HG02885 (cell line): ENCODE results near the gene FASTKD2.

Experiments used
- ATAC-seq: cut with Tn5 transposase; IDR thresholded peaks from one replicate; pipeline ENCODE4 v1.9.1; 2021; ENCODE audit warnings: mild to moderate bottlenecking; ENCODE audit not compliant: unreplicated experiment, poor library complexity

FASTKD2 gene

DNA sequence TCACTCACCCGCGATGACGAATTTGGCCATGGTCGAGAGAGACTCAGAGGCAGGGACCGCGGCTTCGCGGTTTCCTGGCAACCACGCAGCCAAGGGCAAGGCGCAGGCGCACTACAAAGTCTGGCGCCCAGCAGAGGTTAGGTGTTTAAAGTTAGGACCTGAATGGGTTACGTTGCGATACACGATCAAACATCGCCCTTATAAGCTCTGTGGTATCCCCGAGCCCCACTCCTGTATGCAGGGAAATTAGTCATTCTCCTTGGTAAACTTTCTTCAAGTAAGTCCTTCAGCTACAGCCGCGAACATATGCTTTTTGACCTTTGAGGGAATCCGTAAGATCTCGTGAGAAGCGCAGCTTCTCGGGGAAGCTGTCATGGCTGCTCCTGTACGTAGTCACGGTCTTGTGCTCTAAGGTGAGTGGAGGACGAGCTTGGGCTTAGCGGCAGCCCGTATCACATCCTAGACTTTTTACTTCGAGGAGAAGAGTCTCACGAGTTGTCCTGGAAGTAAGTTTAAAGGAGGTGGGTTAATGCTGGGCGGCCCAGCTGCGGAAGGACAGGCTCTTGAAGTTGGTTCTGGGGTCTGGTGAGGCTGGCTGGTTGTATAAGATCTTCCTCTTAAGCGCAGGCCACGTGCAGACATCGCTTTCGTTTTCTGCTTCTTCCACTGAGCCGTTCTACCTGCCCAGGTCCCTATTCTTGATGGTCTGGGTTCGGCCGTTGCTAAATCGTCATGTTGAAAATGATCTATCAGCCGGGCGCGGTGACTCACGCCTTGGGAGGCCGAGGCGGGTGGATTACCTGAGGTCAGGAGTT, at the start of gene FASTKD2, which contains the start of gene MDH1B:
FASTKD2 (plus strand) TSS at position 365 of the 815 bp plus-strand sequence. CDS start 1,088 bp downstream, outside the sequence.
MDH1B (minus strand) TSS at position 87 of the 815 bp plus-strand sequence; CDS start at position 30, 57 bp downstream.
- ATAC-seq, result peak; percentile 93

DNA sequence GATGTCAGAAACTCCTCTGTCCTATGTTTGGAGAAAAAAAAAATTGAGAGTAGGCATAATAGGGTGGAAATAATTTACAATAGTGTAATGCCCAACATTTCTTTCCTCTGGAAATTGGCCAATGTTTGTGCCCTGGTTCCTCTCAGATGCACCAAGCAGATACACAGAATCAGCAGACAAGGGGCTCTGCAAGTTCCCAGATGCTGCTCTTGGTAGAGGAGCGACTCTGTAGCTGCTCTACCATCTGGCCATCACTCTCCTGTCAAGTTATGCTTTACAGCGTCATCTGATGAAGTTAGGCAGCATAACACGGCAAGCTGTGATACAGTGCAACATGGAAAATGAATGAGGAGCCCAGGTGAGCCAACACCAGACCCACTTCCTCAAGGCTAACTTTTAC, 48.8 kb upstream of the FASTKD2 start:
- no peak for ATAC-seq

DNA sequence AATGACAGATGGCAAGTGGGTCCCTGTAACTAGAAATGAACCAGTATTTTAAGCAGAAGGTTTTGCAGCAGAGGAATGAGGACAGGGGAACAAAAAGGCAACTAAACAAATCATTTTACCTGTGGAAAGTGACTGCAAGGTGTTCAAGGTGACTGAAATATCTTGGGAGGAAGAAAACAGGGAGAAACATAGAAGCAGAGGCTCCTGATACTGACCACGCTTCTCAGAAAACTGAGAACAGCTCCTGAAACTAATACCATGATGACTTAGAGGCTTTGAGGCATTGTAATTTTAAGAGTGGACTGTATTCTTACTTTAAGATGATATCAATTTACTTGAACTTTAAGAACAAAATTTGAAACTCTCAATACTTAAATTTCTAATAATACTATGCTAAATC, 47.1 kb upstream of the FASTKD2 start, which contains the start of gene DYTN:
DYTN (minus strand) TSS at position 101 of the 400 bp plus-strand sequence. CDS start 117 bp downstream, outside the sequence.
- no peak for ATAC-seq

DNA sequence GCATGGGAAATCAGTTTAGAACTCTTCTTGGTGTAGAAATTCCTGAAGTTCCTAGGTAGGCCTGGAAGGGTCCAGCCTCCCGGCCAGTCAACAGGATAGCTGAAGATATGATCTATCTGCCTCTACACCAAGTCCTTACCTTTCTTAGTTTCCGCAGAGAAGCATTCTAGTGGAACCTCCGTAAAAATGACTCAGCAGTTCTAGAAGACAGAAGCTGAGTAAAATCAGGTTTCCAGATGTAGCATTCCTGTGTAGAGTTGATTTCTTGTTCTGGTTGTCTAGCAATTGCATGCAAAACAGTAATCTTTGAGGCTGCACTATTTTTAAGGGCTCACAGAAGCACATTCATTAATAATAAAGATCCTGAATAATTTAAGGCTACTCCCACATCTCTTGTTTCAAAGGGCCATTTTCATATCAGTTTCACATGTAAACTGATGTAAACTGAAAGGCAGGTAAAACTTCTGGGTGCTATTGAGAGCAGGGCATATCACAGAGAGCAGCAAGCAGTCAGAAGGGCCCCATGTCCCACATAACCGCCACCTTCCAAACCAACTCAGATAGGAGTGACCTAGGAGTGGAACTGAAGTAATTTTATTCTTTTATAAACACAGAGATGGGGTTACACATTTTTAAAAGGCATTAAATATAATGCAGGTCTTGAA, 44.0 kb upstream of the FASTKD2 start:
- peak; percentile 82 for ATAC-seq

DNA sequence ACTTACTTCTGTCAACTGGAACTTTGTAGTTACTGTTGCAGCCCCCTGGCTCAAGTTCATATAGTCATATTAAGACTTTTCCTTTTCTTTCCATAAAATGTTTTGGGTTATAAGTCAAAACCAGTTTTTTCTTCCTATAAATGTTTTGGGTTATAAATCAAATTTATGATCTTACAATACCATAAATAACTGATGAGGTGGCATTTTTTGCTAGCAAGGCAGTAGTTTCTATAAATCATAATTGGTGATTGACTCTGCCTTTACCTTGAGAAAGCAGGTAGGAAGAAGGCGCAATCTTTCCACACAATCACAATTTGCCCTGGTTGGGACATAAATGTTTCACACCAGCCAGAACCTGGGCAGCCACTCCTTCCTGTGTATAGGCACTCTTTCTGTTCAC, 42.1 kb upstream of the FASTKD2 start:
- ATAC-seq, result no peak

DNA sequence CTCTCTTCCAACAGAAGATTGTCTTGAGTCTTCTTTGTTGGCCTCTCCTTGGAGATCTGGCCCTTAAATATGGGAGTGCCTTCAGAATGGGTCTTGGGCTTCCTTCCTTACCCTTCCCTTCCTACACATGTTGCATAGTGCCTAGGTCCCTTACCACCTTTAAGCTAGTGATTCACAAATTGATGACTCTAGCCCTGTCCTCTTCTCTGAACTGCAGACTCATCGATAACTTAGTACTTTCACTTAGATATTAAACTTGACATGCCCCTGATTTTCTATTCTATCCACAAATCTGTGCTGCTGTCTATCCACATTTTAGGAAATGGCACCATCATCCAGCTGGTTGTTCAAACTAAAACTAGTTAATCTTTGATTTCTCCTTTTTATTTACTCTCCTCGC, 38.1 kb upstream of the FASTKD2 start:
- no peak for ATAC-seq

DNA sequence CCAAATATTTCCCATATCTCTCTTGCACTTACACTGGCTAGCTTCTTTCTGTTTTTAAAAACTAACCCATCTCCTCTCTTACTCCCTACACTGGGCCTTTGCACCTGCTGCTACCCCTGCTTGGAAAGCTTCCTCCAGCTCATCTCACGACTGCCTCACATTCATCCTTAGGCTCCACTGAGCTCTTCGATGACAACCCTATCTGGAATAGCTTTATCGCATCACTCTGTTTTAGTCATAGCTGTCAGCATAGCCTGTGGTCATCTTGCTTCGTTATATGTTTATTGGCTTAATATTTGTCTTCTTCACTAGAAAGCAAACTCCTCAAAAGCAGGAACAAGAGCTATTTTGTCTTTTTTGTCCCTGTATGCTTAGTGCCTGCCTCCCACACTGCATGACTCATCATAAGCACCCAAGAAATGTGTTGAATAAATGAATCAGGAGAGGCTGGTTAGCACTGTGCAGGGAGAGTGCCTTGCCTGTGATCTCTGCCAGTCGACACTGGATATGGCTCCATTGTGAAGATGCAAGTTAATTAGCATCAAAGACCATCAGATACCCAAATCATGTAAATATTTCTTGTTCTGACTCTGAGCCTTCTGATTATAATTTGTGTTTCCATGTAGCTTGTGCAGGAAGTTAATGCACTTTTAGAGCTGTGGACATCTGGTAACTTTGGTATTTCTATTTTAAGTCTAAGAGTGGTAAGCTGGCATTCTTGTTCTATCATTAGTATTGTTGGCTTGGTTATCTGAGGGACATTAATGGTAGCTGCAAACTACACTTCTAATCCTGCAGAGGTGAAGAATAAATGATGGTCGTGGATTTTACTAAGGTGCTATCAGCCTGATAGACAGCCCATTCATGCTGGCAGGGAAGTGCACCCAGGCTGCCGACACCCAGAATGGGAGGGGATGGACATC, 36.9 kb upstream of the FASTKD2 start:
- ATAC-seq, result no peak

DNA sequence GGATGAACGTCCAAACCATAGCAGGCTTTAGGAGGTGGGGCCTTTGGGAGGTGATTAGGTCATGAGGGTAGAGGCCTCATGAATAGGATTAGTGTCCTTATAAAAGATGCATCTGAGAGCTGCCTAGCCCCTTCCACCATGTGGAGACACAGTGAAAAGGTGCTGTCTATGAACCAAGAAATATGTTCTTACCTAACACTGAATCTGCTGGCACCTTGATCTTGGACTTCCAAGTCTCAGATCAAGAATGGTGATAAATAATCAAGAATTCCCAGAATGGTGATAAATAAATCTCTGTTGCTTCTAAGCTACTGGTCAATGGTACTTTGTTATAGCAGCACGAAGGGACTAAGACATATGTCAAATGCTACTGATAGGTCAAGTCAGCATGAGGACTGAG, 32.1 kb upstream of the FASTKD2 start:
- ATAC-seq, result no peak

DNA sequence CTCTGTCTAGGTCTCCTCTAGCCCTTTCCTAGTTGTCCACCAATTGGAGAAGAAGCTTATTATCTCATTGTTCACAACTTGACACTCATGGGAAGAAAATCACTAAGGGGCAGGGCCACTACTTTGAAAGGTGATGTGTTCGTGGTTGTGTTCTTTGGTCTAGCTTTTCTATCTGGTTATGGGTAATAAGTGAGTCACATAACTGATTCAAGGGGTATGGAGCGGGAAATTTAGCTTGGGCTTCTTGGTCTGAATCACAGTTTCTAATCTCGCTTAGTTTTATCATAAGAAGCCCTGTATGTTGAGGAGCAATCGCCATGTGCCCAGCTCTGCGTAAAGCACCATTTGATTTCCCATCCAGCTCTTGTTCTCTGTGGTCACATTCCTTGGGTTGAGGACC, 28.5 kb upstream of the FASTKD2 start:
- ATAC-seq, result no peak

DNA sequence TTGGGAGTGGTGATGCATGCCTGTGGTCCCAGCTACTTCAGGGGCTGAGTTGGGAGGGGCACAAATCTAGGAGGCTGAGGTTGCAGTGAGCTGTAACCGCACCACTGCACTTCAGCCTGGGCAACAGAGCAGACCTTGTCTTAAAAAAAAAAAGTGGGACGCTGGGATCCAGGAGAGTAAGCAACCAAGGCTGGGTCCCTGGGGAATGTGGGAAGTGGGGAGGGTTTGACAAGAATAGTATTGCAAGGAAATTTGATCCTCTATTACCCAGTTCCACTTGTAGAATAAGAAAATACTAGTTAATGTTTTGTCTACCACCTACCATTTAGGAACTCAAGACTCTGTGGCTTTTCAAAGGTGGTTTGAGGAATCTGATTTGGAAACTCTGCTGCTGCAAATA, 26.1 kb upstream of the FASTKD2 start:
- no peak for ATAC-seq

DNA sequence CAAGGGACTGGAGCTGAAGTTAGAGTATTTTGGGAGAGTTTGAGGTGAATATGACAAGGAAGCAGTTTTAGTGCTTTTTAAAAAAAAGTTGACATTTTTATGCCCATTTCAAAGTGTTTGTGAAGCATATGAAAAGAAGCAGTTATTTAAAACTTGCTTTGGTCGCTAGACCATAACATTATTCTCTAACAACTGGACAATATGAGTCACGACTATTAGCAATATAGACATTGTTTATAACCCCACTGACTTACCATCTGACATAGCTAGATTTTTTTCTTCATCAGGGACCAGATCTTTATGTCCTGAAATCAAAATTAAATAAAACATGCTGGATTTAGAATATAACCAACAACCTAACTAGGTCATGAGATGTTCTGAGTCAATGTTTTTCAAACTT, 24.6 kb upstream of the FASTKD2 start:
- no peak for ATAC-seq

DNA sequence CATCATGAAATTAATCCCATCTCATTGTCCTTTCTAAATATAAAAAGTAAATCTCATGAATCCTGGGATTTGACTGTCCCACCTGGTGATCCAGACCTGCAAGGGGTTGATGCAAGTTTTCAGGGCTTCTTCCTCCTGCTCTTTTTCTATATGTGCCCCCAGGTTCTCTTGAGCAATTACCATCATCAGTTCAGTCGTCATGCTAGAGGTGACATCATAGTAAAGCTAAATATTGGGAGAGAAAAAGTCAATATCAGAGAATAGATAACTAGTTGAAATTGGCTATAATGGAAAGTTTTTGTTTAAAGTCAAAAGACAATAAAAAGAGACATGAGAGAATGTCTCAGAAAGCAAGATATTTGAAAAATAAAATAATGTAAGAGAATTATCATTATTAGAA, 8.6 kb upstream of the FASTKD2 start:
- ATAC-seq, result no peak

DNA sequence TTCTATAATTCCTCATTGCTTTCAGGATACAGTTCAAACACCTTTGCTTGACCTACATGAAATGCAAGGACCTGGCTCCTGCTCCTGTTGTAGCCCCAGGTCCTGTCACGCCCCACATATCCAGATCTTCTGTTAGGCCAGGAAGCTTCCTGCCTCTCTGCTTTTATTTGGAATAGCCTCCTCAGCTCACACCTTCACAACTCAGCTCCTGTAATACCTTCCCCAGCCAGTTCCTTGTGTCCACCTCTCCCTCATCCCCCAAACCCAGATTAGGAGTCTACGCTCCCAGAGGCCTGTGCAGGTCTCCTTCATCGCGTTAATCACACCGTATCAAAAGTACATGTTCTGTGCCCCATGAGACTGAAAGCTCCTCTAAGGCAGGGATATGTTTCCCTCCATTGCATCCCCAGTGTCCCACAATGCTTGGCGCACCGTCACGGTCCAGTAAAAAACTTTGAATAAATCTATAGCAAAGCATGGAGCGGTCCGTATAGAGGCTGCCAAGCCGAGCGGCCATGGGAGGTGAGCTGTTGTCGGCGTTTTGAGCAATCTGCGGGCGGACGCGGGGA, 649 bp upstream of the FASTKD2 start:
- ATAC-seq, result no peak

DNA sequence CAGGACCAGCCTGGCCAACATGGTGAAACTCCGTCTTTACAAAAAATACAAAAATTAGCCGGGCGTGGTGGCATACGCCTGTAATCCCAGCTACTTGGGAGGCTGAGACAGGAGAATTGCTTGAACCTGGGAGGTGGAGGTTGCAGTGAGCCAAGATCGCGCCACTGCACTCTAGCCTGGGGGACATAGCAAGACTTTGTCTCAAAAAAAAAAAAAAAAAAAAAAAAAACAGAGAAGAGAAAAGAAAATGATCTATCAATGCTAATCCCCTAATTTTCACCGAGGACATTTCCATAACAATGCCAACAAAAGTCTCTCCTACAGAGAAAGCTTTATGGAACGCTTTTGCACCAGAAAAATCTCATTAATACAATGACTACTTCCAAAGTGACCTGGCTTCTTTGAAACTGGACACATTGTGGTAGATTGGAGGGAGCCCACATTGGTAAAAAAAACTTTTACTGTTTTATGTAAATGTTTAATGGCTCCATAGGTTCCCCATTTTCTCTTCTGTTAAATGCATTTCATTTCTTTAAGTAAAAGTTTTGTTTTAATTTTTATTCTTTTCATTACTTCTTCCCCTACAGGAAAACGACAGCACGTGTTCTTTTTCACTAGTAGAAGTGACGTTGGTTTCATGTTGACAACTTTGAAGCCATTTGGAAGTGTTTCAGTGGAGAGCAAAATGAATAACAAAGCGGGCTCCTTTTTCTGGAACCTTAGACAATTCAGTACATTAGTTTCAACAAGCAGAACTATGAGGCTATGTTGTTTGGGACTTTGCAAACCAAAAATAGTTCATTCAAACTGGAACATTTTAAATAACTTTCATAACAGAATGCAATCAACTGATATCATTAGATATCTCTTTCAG, 888 bp downstream of the FASTKD2 start:
- no peak for ATAC-seq

DNA sequence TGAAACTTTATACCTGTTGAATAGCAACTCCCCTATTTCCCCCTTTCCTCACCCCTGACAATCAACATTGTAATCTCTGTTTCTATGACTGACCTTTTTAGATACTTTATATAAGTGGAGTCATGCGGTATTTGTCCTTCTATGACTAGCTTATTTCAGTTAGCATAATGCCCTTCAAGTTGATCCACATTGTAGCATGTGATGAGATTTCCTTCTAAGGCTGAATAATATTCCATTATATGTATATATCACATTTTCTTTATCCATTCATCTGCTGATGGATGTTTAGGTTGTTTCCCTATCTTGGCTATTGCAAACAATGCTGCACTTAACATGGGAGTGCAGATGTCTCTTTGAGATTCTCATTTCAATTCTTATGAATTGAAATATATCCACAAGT, 9.5 kb downstream of the FASTKD2 start:
- no peak for ATAC-seq

DNA sequence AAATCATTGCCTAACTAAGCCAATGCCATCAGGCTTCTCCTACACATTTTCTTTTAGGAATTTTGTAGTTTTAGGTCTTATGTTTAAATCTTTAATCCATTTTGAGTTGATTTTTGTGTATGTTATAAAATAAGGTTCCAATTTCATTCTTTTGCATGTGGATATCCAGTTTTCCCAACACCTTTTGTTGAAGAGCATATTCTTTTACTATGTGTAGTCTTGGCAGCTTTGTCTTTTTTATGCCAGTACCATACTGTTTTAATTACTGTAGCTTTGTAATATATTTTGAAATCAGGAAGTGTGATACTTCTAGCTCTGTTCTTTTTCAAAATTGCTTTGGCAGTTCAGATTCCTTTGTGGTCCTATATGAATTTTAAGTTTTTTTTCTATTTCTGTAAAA, 11.0 kb downstream of the FASTKD2 start:
- no peak for ATAC-seq

DNA sequence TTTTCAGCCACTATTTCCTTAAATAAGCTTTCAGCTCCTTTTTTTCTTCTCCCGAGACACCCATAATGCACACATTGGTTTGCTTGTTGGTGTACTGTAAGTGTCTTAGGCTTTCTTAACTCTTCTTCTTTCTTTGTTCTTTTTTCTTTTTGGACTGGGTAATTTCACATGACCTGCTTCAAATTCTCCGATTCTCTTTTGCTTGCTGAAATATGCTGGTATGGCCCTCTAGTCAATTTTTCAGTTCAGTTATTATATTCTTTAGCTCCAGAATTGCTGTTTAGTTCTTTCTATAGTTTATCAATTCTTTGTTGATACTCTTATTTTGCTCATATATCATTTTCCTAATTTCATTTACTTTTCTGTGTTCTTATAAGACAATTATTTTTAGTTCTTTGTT, 15.3 kb downstream of the FASTKD2 start:
- no peak for ATAC-seq

DNA sequence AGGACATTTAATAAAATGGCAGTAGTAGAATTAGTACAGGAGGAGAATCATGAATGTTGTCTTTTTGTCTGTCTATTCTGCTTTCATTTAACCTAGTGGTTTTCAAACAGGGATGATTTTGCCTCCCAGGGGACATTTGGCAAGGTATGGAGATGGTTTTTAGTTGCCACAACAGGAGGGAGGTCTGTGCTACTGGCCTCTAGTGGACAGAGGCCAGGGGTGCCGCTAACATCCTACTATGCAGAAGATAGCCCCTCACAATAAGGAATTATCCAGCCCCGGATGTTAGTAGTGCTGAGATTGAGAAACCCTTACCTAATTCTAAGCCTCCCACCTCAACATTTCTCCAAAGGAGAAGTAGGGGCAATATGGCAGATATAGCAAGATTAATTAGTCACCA, 18.3 kb downstream of the FASTKD2 start:
- no peak for ATAC-seq
